ENCODE measurements around the gene EIF4H. TPM values are rescaled to one million over a fixed set of nuclear protein-coding genes. Genes with fewer than 3 reads are reported as not detected.
"Not testable (repeated sequence)": the region's sequence is repeated elsewhere in the genome, so short reads cannot be mapped to it uniquely, and the experiment has no call there.

EIF4H gene
- total and polyA plus RNA-seq, 2 of the 8 experiments (the other 6 are each of a cell fraction or from before 2014, with no cell fraction given) = 323 to 382 TPM

- not testable (repeated sequence) for H2BK12ac ChIP-seq (ENCODE audit: low read depth, low read length); H3K56ac ChIP-seq (replicated peaks; ENCODE audit: insufficient read length, low read depth, low read length); H2BK5ac ChIP-seq (ENCODE audit: low read depth, low read length); H3K4me1 ChIP-seq (replicated peaks in 1 of 4; ENCODE audit: control insufficient read depth in 3 of 4, insufficient read depth in 4 of 4, low read length in 3 of 4); H4K5ac ChIP-seq (ENCODE audit: insufficient read length, low read depth, low read length); H2AFZ ChIP-seq (ENCODE audit: low read length); H4K20me1 ChIP-seq (replicated peaks in 1 of 2; ENCODE audit: control insufficient read depth in 1 of 2, insufficient read depth in 2 of 2, low read length in 2 of 2); H4K8ac ChIP-seq (ENCODE audit: extremely low read depth, insufficient read depth, low read length); H4K91ac ChIP-seq (replicated peaks; ENCODE audit: insufficient read length, low read length); H3K79me2 ChIP-seq (ENCODE audit: control insufficient read depth in 1 of 2, insufficient read depth in 2 of 2, low read length in 2 of 2); FAIRE-seq; H3K27ac ChIP-seq (ENCODE audit: low read depth, low read length); H3K27me3 ChIP-seq (replicated peaks in 1 of 4; ENCODE audit: control insufficient read depth in 3 of 4, extremely low read depth in 1 of 4, insufficient read depth in 3 of 4, low read length in 3 of 4); H2AK5ac ChIP-seq (ENCODE audit: low read depth, low read length); H3K9ac ChIP-seq (replicated peaks in 1 of 4; ENCODE audit: extremely low read depth in 1 of 4, low read depth in 3 of 4, low read length in 3 of 4); H2BK20ac ChIP-seq (ENCODE audit: low read length); H2BK120ac ChIP-seq (replicated peaks; ENCODE audit: low read depth, low read length); H3K23me2 ChIP-seq (ENCODE audit: low read depth, low read length); H3K36me3 ChIP-seq (ENCODE audit: control insufficient read depth in 2 of 4, insufficient read depth in 4 of 4, low read length in 3 of 4); H3K4me2 ChIP-seq (ENCODE audit: insufficient read depth in 1 of 2, low read depth in 2 of 2, low read length in 2 of 2); H3K4me3 ChIP-seq (ENCODE audit: extremely low read depth in 1 of 4, insufficient read depth in 2 of 4, low read depth in 3 of 4, low read length in 4 of 4); H3K4ac ChIP-seq (replicated peaks; ENCODE audit: insufficient read length, low read depth, low read length); H2BK15ac ChIP-seq (ENCODE audit: low read length); H3K79me1 ChIP-seq (ENCODE audit: low read depth, low read length); H3K18ac ChIP-seq (ENCODE audit: extremely low read depth, low read length); DNase-seq (ENCODE audit: low read depth in 1 of 2, low spot score in 2 of 2); H3K14ac ChIP-seq (ENCODE audit: insufficient read length); H3K9me3 ChIP-seq (ENCODE audit: insufficient read depth in 2 of 2, low read depth in 1 of 2, low read length in 1 of 2); H3K23ac ChIP-seq (ENCODE audit: insufficient read length)
- ChIA-PET CTCF (ENCODE audit: partially characterized antibody) (interaction anchor here (0.6 to 11.6 kb wide), 69 partner anchors 9 to 391 kb away, joined by 3 to 132 read pairs (median 5); partner anchors contain the start of genes CLIP2 and RFC2), POLR2A (ENCODE audit: partially characterized antibody) (interaction anchor here (0.9 to 2.6 kb wide), 3 partner anchors 7 to 198 kb away, joined by 3 to 7 read pairs (median 3); no protein-coding TSS in a partner anchor)
- 95% methylated on average over 10 of the region's 10 CpGs; no CpG with 5 or more reads in 1 of the 2 experiments for WGBS, 2 experiments (ENCODE audit: extremely low coverage in 1 of 2, insufficient coverage in 1 of 2, insufficient read length in 1 of 2, insufficient replicate concordance in 2 of 2, low coverage in 1 of 2, low lambda C conversion rate in 2 of 2, missing lambda C conversion rate in 1 of 2)
These were observed 31.9 kb downstream of the EIF4H start for GRCh38 chr7:74206052-74206451.

All from H1 (cell line).